ENCODE data around the gene ZNF333. TPM values are rescaled to one million over a fixed set of nuclear protein-coding genes. Genes with fewer than 3 reads are reported as not detected.

The ZNF333 gene
- total and polyA plus RNA-seq, 2 of the 4 experiments (the other 2 are of a cell fraction): 9.8 to 15.1 TPM

- in situ Hi-C loops (cut with MboI; ENCODE audit: low sequenced_read_pairs): no loop called here
- no CpG with 5 or more reads among the region's 6 CpGs for WGBS, 2 experiments (ENCODE audit: extremely low coverage in 2 of 2, insufficient read length in 1 of 2)
These were observed 15.1 kb upstream of the ZNF333 start, which contains the start of gene ADGRE3 for GRCh38 chr19:14674764-14675163. Gene ADGRE3, minus strand, starts transcription at chr19:14674844. Its CDS starts 74 bp downstream, at chr19:14674770.

More at GRCh38 chr19:14674764-14675163, 15.1 kb upstream of the ZNF333 start, which contains the start of gene ADGRE3:
- Histone ChIP-seq H3K23ac (ENCODE audit: low read depth, low read length) (no peak within 1 kb of the TSS), H3K79me1 (ENCODE audit: low read depth in 1 of 2, low read length in 2 of 2) (no peaks in the 10 kb centered on the region), H3K4me1 (ENCODE audit: control insufficient read depth, insufficient read depth, low read length) (no peaks in the 10 kb centered on the region), H3K27ac (ENCODE audit: insufficient read depth, low read length) (no peak within 1 kb of the TSS), H2AK9ac (replicated peaks; ENCODE audit: low read depth, low read length, poor library complexity) (no peak within 1 kb of the TSS), H2BK20ac (ENCODE audit: low read depth, low read length) (no peak within 1 kb of the TSS), H3K9me3 (ENCODE audit: control insufficient read depth, insufficient read depth, low read length) (no peaks in the 10 kb centered on the region), H4K20me1 (ENCODE audit: insufficient read depth, low read length) (no peaks in the 10 kb centered on the region), H4K8ac (ENCODE audit: low read depth in 2 of 2, low read length in 2 of 2) (no peak within 1 kb of the TSS), H2BK15ac (ENCODE audit: low read depth, low read length) (no peak within 1 kb of the TSS), H3K9ac (ENCODE audit: low read depth, low read length) (no peak within 1 kb of the TSS), H2AFZ (replicated peaks; ENCODE audit: low read length, poor library complexity) (no peak within 1 kb of the TSS), H3K4me2 (ENCODE audit: low read depth, low read length) (no peak within 1 kb of the TSS), H3K4me3 (ENCODE audit: insufficient read depth, low read depth, low read length) (no peak within 1 kb of the TSS), H3K36me3 (ENCODE audit: control insufficient read depth, insufficient read depth, low read length) (no peaks in the 10 kb centered on the region), H3K14ac (replicated peaks; ENCODE audit: low read depth, low read length) (no peak within 1 kb of the TSS), H3K18ac (ENCODE audit: low read depth, low read length) (no peak within 1 kb of the TSS), H2AK5ac (ENCODE audit: low read depth, low read length) (no peak within 1 kb of the TSS), H3K4ac (ENCODE audit: low read depth, low read length) (no peak within 1 kb of the TSS), H2BK120ac (ENCODE audit: low read depth, low read length) (no peak within 1 kb of the TSS), H4K5ac (ENCODE audit: low read depth, low read length) (no peak within 1 kb of the TSS), H4K91ac (ENCODE audit: insufficient read depth, low read depth, low read length) (no peak within 1 kb of the TSS), H3K27me3 (ENCODE audit: control insufficient read depth, insufficient read depth, low read length) (no peaks in the 10 kb centered on the region), H3K9me1 (ENCODE audit: insufficient read depth, low read length) (no peaks in the 10 kb centered on the region), H2BK5ac (ENCODE audit: low read depth, low read length, poor library complexity, severe bottlenecking) (no peak within 1 kb of the TSS), H3K56ac (ENCODE audit: extremely low read depth, insufficient read depth, low read length) (no peak within 1 kb of the TSS)
- intact Hi-C loops (cut with micrococcal nuclease) (no loop called here), dilution Hi-C loops (cut with HindIII; ENCODE audit: low sequenced_read_pairs, unreplicated experiment) (no loop called here)
- DNase-seq: no peak
- TF ChIP-seq MAFK (IDR thresholded peaks at IDR 0.05; ENCODE audit: low read depth, low read length): no peak
- no peak for TF ChIP-seq NFE2L2 (IDR thresholded peaks at IDR 0.05; ENCODE audit: low read depth, low read length)
- TF ChIP-seq MXI1 (IDR thresholded peaks at IDR 0.05; ENCODE audit: borderline replicate concordance, low read depth, low read length): no peak
- TF ChIP-seq RAD21 (IDR thresholded peaks at IDR 0.05; ENCODE audit: low read length): no peak
- no peak for TF ChIP-seq POLR2A (IDR thresholded peaks at IDR 0.05; ENCODE audit: low read depth, low read length)
- no peak for TF ChIP-seq BHLHE40 (IDR thresholded peaks at IDR 0.05; ENCODE audit: low read depth, low read length)
- TF ChIP-seq SMC3 (IDR thresholded peaks at IDR 0.05; ENCODE audit: low read depth, low read length): no peak
- no peak for TF ChIP-seq MAZ (IDR thresholded peaks at IDR 0.05; ENCODE audit: borderline replicate concordance, low read depth, low read length)
- no peak for TF ChIP-seq RCOR1 (IDR thresholded peaks at IDR 0.05; ENCODE audit: insufficient replicate concordance, low read length)
- TF ChIP-seq RFX5 (IDR thresholded peaks at IDR 0.05; ENCODE audit: low read depth, low read length): no peak
- TF ChIP-seq USF2 (IDR thresholded peaks at IDR 0.05; ENCODE audit: low read depth, low read length): no peak
- TF ChIP-seq CHD1 (IDR thresholded peaks at IDR 0.05; ENCODE audit: low read depth, low read length): no peak
- TF ChIP-seq FOS (IDR thresholded peaks at IDR 0.05; ENCODE audit: low read depth, low read length): no peak
- TF ChIP-seq CEBPB (IDR thresholded peaks at IDR 0.05; ENCODE audit: low read depth, low read length): no peak
- TF ChIP-seq CTCF (conservative IDR thresholded peaks at IDR 0.05; ENCODE audit: low read depth, low read length): no peak
- ChIA-PET POLR2A (ENCODE audit: unreplicated experiment) (no interaction called here), CTCF (no interaction called here)
- BruUV-seq (replicated peaks): no TSS peak
- no peak for ATAC-seq (ENCODE audit: low read depth)

Data from IMR-90 (cell line).